ENCODE data around the gene MTUS2.

MTUS2 gene

GRCh38 chr13:29509999-29510589 lies 690.0 kb downstream of the MTUS2 start:
- H3K9me3 ChIP-seq, result no peaks in the 10 kb centered on the region
- peaks cover 11% of the 10 kb centered on the region for H3K27me3 ChIP-seq
- no peak overlapping the region for H3K27ac ChIP-seq
- H3K36me3 ChIP-seq, result peaks cover 20% of the 10 kb centered on the region
- no peak for TF ChIP-seq CTCF (IDR thresholded peaks at IDR 0.05)
- H3K4me1 ChIP-seq (ENCODE audit: control insufficient read depth in 1 of 2, insufficient read depth in 1 of 2, low read depth in 1 of 2, low read length in 1 of 2), result no peaks in the 10 kb centered on the region
- no peak overlapping the region for H3K4me3 ChIP-seq (ENCODE audit: low read depth in 1 of 2, low read length in 1 of 2)

GRCh38 chr13:29510651-29511084 lies 690.5 kb downstream of the MTUS2 start:
- no peak for TF ChIP-seq CTCF (IDR thresholded peaks at IDR 0.05)

DNA sequence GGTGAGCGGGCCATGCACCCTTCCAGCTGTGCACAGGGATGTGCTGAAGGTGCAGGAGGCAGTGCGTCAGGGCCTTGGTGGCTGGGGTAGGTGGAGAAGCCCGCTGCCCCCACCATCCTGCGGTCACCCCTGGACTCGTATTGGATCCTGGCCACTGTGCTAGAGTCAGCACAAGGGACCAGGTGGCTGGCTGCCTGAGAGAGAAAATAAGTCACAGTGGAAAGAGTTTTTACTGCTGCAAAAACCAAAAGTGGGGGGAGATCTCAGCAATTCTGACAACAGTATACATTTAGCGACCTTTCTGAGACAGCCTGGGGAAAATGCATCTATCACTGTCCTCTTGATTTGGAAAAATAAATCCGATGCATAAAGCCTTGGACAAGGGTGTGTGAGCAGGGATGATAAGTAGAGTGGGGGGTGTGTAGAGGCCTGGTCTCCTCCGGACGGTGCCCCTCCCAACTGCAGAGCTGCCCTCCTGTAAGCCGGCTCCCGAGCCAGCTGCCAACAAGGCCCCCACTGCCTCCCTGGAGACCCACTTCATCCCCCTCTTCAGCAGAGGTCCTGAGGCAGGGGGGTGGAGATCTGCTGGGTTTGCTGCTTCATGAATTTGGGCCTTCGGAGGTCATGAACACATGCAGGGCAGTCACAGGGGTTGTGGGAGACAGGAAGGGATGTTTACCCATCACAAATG lies 691.1 kb downstream of the MTUS2 start:
- no peak for TF ChIP-seq CTCF (IDR thresholded peaks at IDR 0.05)
- Histone ChIP-seq H3K27me3 (no peaks in the 10 kb centered on the region), H3K4me1 (ENCODE audit: control insufficient read depth in 1 of 2, insufficient read depth in 1 of 2, low read depth in 1 of 2, low read length in 1 of 2) (no peaks in the 10 kb centered on the region), H3K36me3 (peaks cover 28% of the 10 kb centered on the region), H3K4me3 (ENCODE audit: low read depth in 1 of 2, low read length in 1 of 2) (no peak overlapping the region), H3K27ac (no peak overlapping the region), H3K9me3 (no peaks in the 10 kb centered on the region)

More at GRCh38 chr13:29510651-29511084, 690.5 kb downstream of the MTUS2 start:
- no peaks in the 10 kb centered on the region for H3K9me3 ChIP-seq
- no peak overlapping the region for H3K27ac ChIP-seq
- peaks cover 24% of the 10 kb centered on the region for H3K36me3 ChIP-seq
- no peak overlapping the region for H3K4me3 ChIP-seq (ENCODE audit: low read depth in 1 of 2, low read length in 1 of 2)
- no peaks in the 10 kb centered on the region for H3K4me1 ChIP-seq (ENCODE audit: control insufficient read depth in 1 of 2, insufficient read depth in 1 of 2, low read depth in 1 of 2, low read length in 1 of 2)
- H3K27me3 ChIP-seq, result peaks cover 5% of the 10 kb centered on the region

DNA sequence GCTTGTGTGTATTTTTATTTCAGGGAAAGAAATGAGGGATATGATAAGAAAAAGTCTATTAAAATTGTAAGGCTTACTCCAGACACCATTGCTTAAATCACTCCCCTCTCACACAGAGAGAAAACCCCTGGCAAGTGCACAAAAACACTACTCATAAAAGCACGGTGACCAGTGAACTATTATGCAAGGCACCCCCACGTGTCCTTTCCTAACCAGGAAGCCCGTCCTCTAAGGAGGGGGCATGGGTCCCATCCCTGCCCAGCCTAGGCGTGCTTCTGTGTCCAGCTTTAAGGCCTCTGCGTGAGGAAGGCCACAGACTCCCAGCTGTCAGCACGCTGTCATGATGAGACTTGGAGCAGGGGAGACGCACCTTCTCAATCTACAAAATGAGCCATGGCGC lies 691.8 kb downstream of the MTUS2 start:
- H3K36me3 ChIP-seq, result peaks cover 28% of the 10 kb centered on the region
- peaks cover 1 to 5% of the 10 kb centered on the region in 2 experiments for H3K4me1 ChIP-seq (ENCODE audit: control insufficient read depth in 1 of 2, insufficient read depth in 1 of 2, low read depth in 1 of 2, low read length in 1 of 2)
- no peak overlapping the region for H3K27ac ChIP-seq
- H3K27me3 ChIP-seq, result no peaks in the 10 kb centered on the region
- no peak overlapping the region for H3K4me3 ChIP-seq (ENCODE audit: low read depth in 1 of 2, low read length in 1 of 2)
- no peak for TF ChIP-seq CTCF (IDR thresholded peaks at IDR 0.05)
- no peaks in the 10 kb centered on the region for H3K9me3 ChIP-seq

GRCh38 chr13:29513002-29513980 lies 693.2 kb downstream of the MTUS2 start:
- H3K4me1 ChIP-seq (ENCODE audit: control insufficient read depth in 1 of 2, insufficient read depth in 1 of 2, low read depth in 1 of 2, low read length in 1 of 2), result peaks cover 6 to 10% of the 10 kb centered on the region in 2 experiments
- H3K27me3 ChIP-seq, result no peaks in the 10 kb centered on the region
- peaks cover 28% of the 10 kb centered on the region for H3K36me3 ChIP-seq
- H3K27ac ChIP-seq, result no peak overlapping the region
- H3K4me3 ChIP-seq (ENCODE audit: low read depth in 1 of 2, low read length in 1 of 2), result no peak overlapping the region
- H3K9me3 ChIP-seq, result no peaks in the 10 kb centered on the region
- TF ChIP-seq CTCF (IDR thresholded peaks at IDR 0.05), result no peak
